Measurements from ENCODE around the gene UNG.

- no peak for TF ChIP-seq CTCF (IDR thresholded peaks at IDR 0.05)
- TF ChIP-seq POLR2A (IDR thresholded peaks at IDR 0.05) = no peak
- TF ChIP-seq POLR2AphosphoS5 (IDR thresholded peaks at IDR 0.05) = no peak
Measured at GRCh38 chr12:109130297-109131153, 33.1 kb downstream of the UNG start.
